Measurements from ENCODE around the gene CCDC154. TPM values are rescaled to one million over a fixed set of nuclear protein-coding genes. Genes with fewer than 3 reads are reported as not detected.

The CCDC154 gene
- total and polyA plus RNA-seq, 9 of the 15 experiments (the other 6 are each of a cell fraction or from before 2014, with no cell fraction given): 0.15 to 1.4 (median 0.20) TPM; not detected in 5

DNA sequence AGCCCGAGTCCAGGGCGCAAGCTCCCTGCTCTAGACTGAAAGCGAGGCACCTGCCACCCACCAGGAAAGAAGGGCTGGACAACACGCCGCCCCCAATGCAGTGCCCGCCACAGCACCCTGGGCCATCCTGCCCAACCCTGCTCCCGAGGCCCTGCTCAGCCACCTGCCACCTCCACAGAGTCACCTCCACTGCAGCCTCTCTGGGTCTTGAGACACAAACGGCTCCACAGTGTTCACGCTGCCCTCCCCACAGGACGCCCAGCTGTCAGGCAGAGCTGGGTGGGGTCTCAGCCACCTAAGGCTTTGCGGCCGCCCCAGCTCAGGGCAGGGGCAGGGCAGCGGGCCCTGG lies 21.2 kb upstream of the CCDC154 start:
- TF ChIP-seq, protein P1, sequence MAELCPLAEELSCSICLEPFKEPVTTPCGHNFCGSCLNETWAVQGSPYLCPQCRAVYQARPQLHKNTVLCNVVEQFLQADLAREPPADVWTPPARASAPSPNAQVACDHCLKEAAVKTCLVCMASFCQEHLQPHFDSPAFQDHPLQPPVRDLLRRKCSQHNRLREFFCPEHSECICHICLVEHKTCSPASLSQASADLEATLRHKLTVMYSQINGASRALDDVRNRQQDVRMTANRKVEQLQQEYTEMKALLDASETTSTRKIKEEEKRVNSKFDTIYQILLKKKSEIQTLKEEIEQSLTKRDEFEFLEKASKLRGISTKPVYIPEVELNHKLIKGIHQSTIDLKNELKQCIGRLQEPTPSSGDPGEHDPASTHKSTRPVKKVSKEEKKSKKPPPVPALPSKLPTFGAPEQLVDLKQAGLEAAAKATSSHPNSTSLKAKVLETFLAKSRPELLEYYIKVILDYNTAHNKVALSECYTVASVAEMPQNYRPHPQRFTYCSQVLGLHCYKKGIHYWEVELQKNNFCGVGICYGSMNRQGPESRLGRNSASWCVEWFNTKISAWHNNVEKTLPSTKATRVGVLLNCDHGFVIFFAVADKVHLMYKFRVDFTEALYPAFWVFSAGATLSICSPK (IDR thresholded peaks at IDR 0.05; ENCODE audit: borderline replicate concordance): no peak
- TF ChIP-seq, protein P2, sequence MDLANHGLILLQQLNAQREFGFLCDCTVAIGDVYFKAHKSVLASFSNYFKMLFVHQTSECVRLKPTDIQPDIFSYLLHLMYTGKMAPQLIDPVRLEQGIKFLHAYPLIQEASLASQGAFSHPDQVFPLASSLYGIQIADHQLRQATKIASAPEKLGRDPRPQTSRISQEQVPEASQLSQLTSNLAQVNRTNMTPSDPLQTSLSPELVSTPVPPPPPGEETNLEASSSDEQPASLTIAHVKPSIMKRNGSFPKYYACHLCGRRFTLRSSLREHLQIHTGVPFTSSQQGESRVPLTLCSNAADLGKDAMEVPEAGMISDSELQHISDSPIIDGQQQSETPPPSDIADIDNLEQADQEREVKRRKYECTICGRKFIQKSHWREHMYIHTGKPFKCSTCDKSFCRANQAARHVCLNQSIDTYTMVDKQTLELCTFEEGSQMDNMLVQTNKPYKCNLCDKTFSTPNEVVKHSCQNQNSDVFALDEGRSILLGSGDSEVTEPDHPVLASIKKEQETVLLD (IDR thresholded peaks at IDR 0.05): no peak
- TF ChIP-seq KAT8 (IDR thresholded peaks at IDR 0.05; ENCODE audit: low read depth) (no peak), MEIS2 (IDR thresholded peaks at IDR 0.05; ENCODE audit: partially characterized antibody) (no peak), PTRF (tag; IDR thresholded peaks at IDR 0.05) (no peak), NFE2 (IDR thresholded peaks at IDR 0.05; ENCODE audit: low read depth) (no peak), E2F3 (CRISPR knock-in tag; IDR thresholded peaks at IDR 0.05) (no peak), SMAD1 (IDR thresholded peaks at IDR 0.05; ENCODE audit: low read depth, low read length, partially characterized antibody) (no peak), ZBTB8A (IDR thresholded peaks at IDR 0.05; ENCODE audit: partially characterized antibody) (no peak), MAFK (IDR thresholded peaks at IDR 0.05; ENCODE audit: low read length) (no peak)
- FAIRE-seq: no peak
- DNase-seq (ENCODE audit: extremely low read depth in 1 of 4, low spot score in 3 of 4): no peak
- H4K20me1 ChIP-seq (replicated peaks; ENCODE audit: control insufficient read depth, insufficient read depth, low read length): peaks cover 8% of the 10 kb centered on the region; the same call in 1 of the 2 replicates
- BruUV-seq (replicated peaks): no TSS peak
- no peak for ATAC-seq
- H3K27ac ChIP-seq (ENCODE audit: extremely low read depth, low read depth, low read length): no peak overlapping the region
- peaks cover 3% of the 10 kb centered on the region for H3K9me1 ChIP-seq (ENCODE audit: control insufficient read depth, insufficient read depth, low read length)
- H3K9ac ChIP-seq (ENCODE audit: insufficient read depth in 1 of 2, low read depth in 2 of 2, low read length in 2 of 2): peak overlapping the region in 1 of 2 experiments; percentile 40; a peak in 1 of 4 replicates
- no peaks in the 10 kb centered on the region for H3K9me3 ChIP-seq (replicated peaks; ENCODE audit: control insufficient read depth, insufficient read depth, low read depth, low read length)
- ChIA-PET CTCF (ENCODE audit: low intra/inter-chr PET ratio) (no interaction called here), POLR2A (interaction anchor here (0.6 to 1.0 kb wide), 3 partner anchors 11 to 22 kb away, joined by 3 to 4 read pairs (median 3); no protein-coding TSS in a partner anchor)
- H3K36me3 ChIP-seq (ENCODE audit: control insufficient read depth, insufficient read depth, low read length): peaks cover 27% of the 10 kb centered on the region; the same call in 2 of the 3 replicates
- peaks cover 38% of the 10 kb centered on the region for H3K79me2 ChIP-seq (ENCODE audit: control insufficient read depth, insufficient read depth, low read length)
- H3K4me3 ChIP-seq: no peak overlapping the region
- H3K27me3 ChIP-seq (ENCODE audit: control insufficient read depth in 2 of 2, insufficient read depth in 2 of 2, low read length in 2 of 2): no peaks in the 10 kb centered on the region
- peaks cover 5 to 42% of the 10 kb centered on the region in 2 experiments; a peak in 3 of 5 replicates for H3K4me1 ChIP-seq (replicated peaks in 1 of 2; ENCODE audit: control insufficient read depth in 2 of 2, insufficient read depth in 2 of 2, low read length in 2 of 2)
- H3K4me2 ChIP-seq (ENCODE audit: insufficient read depth, low read length): no peak overlapping the region
- no peak overlapping the region for H2AFZ ChIP-seq (ENCODE audit: low read depth, low read length)
- in situ Hi-C loops (cut with MboI): no loop called here
- intact Hi-C loops (cut with micrococcal nuclease): no loop called here
- 92% methylated on average over 11 of the region's 13 CpGs for WGBS (ENCODE audit: insufficient coverage, low coverage, missing lambda C conversion rate)
